SU-DHL-6 (cell line): ENCODE data around the gene CNEP1R1.

Experiments
- H2AFZ ChIP-seq: fragments of 200-600 bp; sonication (generic); 2 replicates; pipeline ENCODE4 v1.6.1; 2014; ENCODE audit warnings: low read depth, mild to moderate bottlenecking, moderate library complexity, mixed read lengths, antibody characterized with exemption, low read length; ENCODE audit not compliant: severe bottlenecking
- H3F3A ChIP-seq: fragments of 200-600 bp; shearing (Covaris generic); 2 replicates; pipeline ENCODE4 v1.6.0; 2016; ENCODE audit warnings: antibody characterized with exemption, mild to moderate bottlenecking; ENCODE audit not compliant: insufficient read depth
- H3K27ac ChIP-seq: fragments of 200-600 bp; sonication (generic); 2 replicates; pipeline ENCODE4 v1.5.1; 2016; ENCODE audit warnings: low read depth, mild to moderate bottlenecking, low read length, moderate library complexity, mixed read lengths
- H3K27me3 ChIP-seq: fragments of 200-600 bp; sonication (generic), shearing (Covaris generic); 2 replicates; pipeline ENCODE4 v1.6.0; 2014; ENCODE audit warnings: mild to moderate bottlenecking, low read length
- H3K36me3 ChIP-seq: fragments of 200-600 bp; sonication (generic); 2 replicates; pipeline ENCODE4 v1.6.1; 2014; ENCODE audit warnings: mild to moderate bottlenecking, low read length, mixed read lengths
- H3K4me2 ChIP-seq: fragments of 300-600, 200-600 bp; shearing (Covaris generic), sonication (generic); 2 replicates; pipeline ENCODE4 v1.6.0; 2014; ENCODE audit warnings: low read length, low read depth, mild to moderate bottlenecking; ENCODE audit not compliant: poor library complexity, severe bottlenecking
- H3K4me3 ChIP-seq: fragments of 200-600 bp; sonication (generic); 2 replicates; pipeline ENCODE4 v1.5.1; 2014; ENCODE audit warnings: antibody characterized with exemption, low read length, mild to moderate bottlenecking, mixed read lengths; ENCODE audit not compliant: insufficient read depth, poor library complexity, severe bottlenecking
- H3K79me2 ChIP-seq: fragments of 200-600 bp; sonication (generic); 2 replicates; pipeline ENCODE4 v1.6.1; 2014; ENCODE audit warnings: mild to moderate bottlenecking, low read length, moderate library complexity; ENCODE audit not compliant: insufficient read depth
- H3K9ac ChIP-seq: fragments of 200-600 bp; sonication (generic); 2 replicates; pipeline ENCODE4 v1.7.0; 2014; ENCODE audit warnings: mild to moderate bottlenecking, low read length
- H3K9me2 ChIP-seq: fragments of 200-600 bp; sonication (generic); replicated peaks from 2 replicates; pipeline ENCODE4 v1.6.1; 2014; ENCODE audit warnings: low read length; ENCODE audit not compliant: insufficient read depth
- H3K9me3 ChIP-seq: fragments of 200-600 bp; sonication (generic); 2 replicates; pipeline ENCODE4 v1.6.1; 2014; ENCODE audit warnings: low read length, mixed read lengths; ENCODE audit not compliant: insufficient read depth
- H4K20me1 ChIP-seq: fragments of 200-600 bp; sonication (generic); 2 replicates; pipeline ENCODE4 v1.6.1; 2014; ENCODE audit warnings: low read depth, mild to moderate bottlenecking, antibody characterized with exemption, low read length, moderate library complexity, mixed read lengths
- CTCF ChIP-seq: fragments of 200-600 bp; sonication (generic); IDR thresholded peaks from one replicate; pipeline ENCODE4 v1.5.1; 2017; ENCODE audit warnings: antibody characterized with exemption, mild to moderate bottlenecking, low read length, moderate library complexity; ENCODE audit not compliant: insufficient read depth, poor library complexity, severe bottlenecking
- EZH2phosphoT487 ChIP-seq: fragments of 200-600 bp; sonication (generic), shearing (Covaris generic); conservative IDR thresholded peaks from 2 replicates; pipeline ENCODE4 v1.6.1; 2018; ENCODE audit warnings: mild to moderate bottlenecking, antibody characterized with exemption, low read length, moderate library complexity, mixed read lengths

CNEP1R1 gene

GRCh38 chr16:49997721-49998251, 27.2 kb upstream of the CNEP1R1 start:
- Histone ChIP-seq H3K9me3 (no peaks in the 10 kb centered on the region), H3K36me3 (no peaks in the 10 kb centered on the region)

GRCh38 chr16:49998991-49999390, 26.0 kb upstream of the CNEP1R1 start:
- Histone ChIP-seq H3K36me3 (no peaks in the 10 kb centered on the region), H3F3A (no peaks in the 10 kb centered on the region), H3K9me3 (no peaks in the 10 kb centered on the region), H3K27me3 (no peaks in the 10 kb centered on the region), H3K79me2 (no peaks in the 10 kb centered on the region), H2AFZ (no peak overlapping the region), H3K27ac (no peak overlapping the region), H4K20me1 (no peaks in the 10 kb centered on the region), H3K9me2 (no peaks in the 10 kb centered on the region), H3K9ac (no peak overlapping the region), H3K4me2 (no peak overlapping the region), H3K4me3 (no peak overlapping the region)
- no peak for TF ChIP-seq CTCF
- TF ChIP-seq EZH2phosphoT487, result no peak

More at GRCh38 chr16:49997721-49998251, 27.2 kb upstream of the CNEP1R1 start:
- Histone ChIP-seq H3K9ac (no peak overlapping the region), H3F3A (no peaks in the 10 kb centered on the region), H3K4me3 (no peak overlapping the region), H3K4me2 (no peak overlapping the region), H2AFZ (no peak overlapping the region), H3K79me2 (no peaks in the 10 kb centered on the region), H3K9me2 (no peaks in the 10 kb centered on the region), H3K27me3 (no peaks in the 10 kb centered on the region), H4K20me1 (no peaks in the 10 kb centered on the region), H3K27ac (no peak overlapping the region)
- TF ChIP-seq CTCF (no peak), EZH2phosphoT487 (no peak)

DNA sequence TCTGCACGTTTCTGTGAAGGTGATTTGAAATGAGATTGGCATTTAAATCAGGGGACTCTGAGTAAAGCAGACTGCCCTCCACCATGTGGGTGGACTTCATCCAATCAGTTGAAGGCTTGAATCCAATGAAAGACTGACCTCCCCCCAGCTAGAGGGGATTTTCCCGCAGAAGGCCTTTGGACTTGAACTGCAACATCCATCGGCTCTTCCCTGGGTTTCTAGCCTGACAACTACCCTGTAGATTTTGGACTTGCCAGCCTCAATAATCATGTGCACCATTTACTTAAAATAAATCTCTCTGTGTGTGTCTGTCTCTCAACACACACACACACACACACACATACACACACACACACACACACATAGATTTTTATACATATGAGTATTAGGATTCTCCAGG, 23.9 kb upstream of the CNEP1R1 start:
- Histone ChIP-seq H3K9me2 (no peaks in the 10 kb centered on the region), H3K79me2 (no peaks in the 10 kb centered on the region), H3K4me3 (no peak overlapping the region), H4K20me1 (no peaks in the 10 kb centered on the region), H2AFZ (no peak overlapping the region), H3F3A (no peaks in the 10 kb centered on the region), H3K9ac (no peak overlapping the region), H3K9me3 (no peaks in the 10 kb centered on the region), H3K4me2 (no peak overlapping the region), H3K27me3 (no peaks in the 10 kb centered on the region), H3K27ac (no peak overlapping the region), H3K36me3 (no peaks in the 10 kb centered on the region)
- no peak for TF ChIP-seq CTCF
- TF ChIP-seq EZH2phosphoT487, result no peak
